Right lobe of liver (tissue), 6 donors: ENCODE data around the gene ADRM1. TPM values are rescaled to one million over a fixed set of nuclear protein-coding genes. Genes with fewer than 3 reads are reported as not detected.

Experiments used
- ATAC-seq, 4 donors: fragments of 200-7000 bp; cut with Tn5 transposase; one replicate each; pipeline ENCODE4 v1.9.1; 2020; ENCODE audit warnings: mild to moderate bottlenecking in 4 of 4, moderate library complexity in 4 of 4
- DNase-seq, 3 donors: peaks; one replicate each; pipeline ENCODE4 v3.0.0-alpha.2; 2020
- H3K27ac ChIP-seq, 3 donors: fragments of 200-600 bp; one replicate each; pipeline ENCODE4 v1.8.0; 2022
- H3K27me3 ChIP-seq, 2 donors: fragments of 200-600 bp; one replicate each; pipeline ENCODE4 v1.8.0; 2022
- H3K36me3 ChIP-seq, 4 donors: fragments of 200-600 bp; sonication (generic) in 1 of 4; one replicate each; pipeline versions ENCODE4 v1.5.1 to v1.8.0; 2017 to 2022; ENCODE audit warnings: control low read depth in 1 of 4
- H3K4me1 ChIP-seq, 4 donors: fragments of 200-600 bp; sonication (generic) in 1 of 4; one replicate each; pipeline versions ENCODE4 v1.5.1 to v1.8.0; 2017 to 2022; ENCODE audit warnings: control low read depth in 1 of 4
- H3K4me3 ChIP-seq, 3 donors: fragments of 200-600 bp; one replicate each; pipeline ENCODE4 v1.8.0; 2022
- H3K9me3 ChIP-seq, 4 donors: fragments of 200-600 bp; sonication (generic) in 1 of 4; one replicate each; pipeline versions ENCODE4 v1.5.1 to v1.8.0; 2017 to 2022; ENCODE audit warnings: control low read depth in 1 of 4
- POLR2A ChIP-seq: fragments of 450-650 bp; IDR thresholded peaks from one replicate; pipeline ENCODE4 v1.6.1; 2017; ENCODE audit warnings: antibody characterized with exemption, mild to moderate bottlenecking
- WGBS: methylation state at CpG from one replicate; pipeline ENCODE4 v1.1.6; 2018; ENCODE audit warnings: low coverage, low lambda C conversion rate; ENCODE audit not compliant: insufficient coverage; ENCODE audit errors: missing lambda C conversion rate; 5-methylcytosine and 5-hydroxymethylcytosine counted together
- intact Hi-C, 2 donors: fragments of 100-400 bp; cut with DNase I; formaldehyde crosslinking; loops; one replicate each; pipeline versions ENCODE4 v1.11.2 to v1.14.1; 2022
- total RNA-seq, 6 experiments: library from RNA; depleted of rRNA in 2 of 6; stranded (reverse); fragments of >200 nt in 2 of 6; fragmentation: NEBNext Ultra II Directional in 3 of 6; extraction: Animal tissue kit (Norgen Biotek cat#: 25700) in 3 of 6; gene quantifications; one replicate each; pipeline versions ENCODE4 v1.1.0 to v1.2.4, GENCODE V29; 2016 to 2023
- TF ChIP-seq, protein P1 (sequence below), 4 donors: fragments of 200-600 bp in 3 of 4; fragments of 450-650 bp in 1 of 4; IDR thresholded peaks; one replicate each; pipeline versions ENCODE4 v1.5.1 to v1.8.0; 2016 to 2022; ENCODE audit warnings: antibody characterized with exemption in 4 of 4, mild to moderate bottlenecking in 2 of 4
- donor health status: DM: no; HTN: yes; CAD: no.
- donor health status: DM: no; HTN: no; CAD: no.
- donor health status: DM: no; HTN: no; CAD: no.
- donor health status: DM: no; HTN: yes; CAD: no.
- donor health status: DM: no; HTN: yes; CAD: no.

Gene ADRM1
- total RNA-seq, 6 experiments from 2014 or later = 49.5 to 139 (median 55.7) TPM

DNA sequence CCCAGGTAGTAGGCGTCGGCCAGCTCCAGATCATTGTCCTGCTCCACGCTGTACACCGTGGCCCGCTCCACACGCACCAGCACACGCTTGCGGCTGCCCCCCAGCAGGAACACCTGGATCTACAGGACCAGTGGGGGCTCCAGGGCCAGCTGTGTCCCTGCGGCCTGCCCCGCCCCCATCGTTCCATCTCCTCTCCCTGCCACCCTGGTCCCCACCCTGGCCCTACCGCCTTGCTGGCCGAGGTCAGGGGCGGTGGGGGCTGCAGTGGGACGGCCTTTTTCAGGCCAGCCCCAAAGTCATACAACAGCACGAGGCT lies 9.8 kb downstream of the ADRM1 start:
- 80% methylated on average over 2 of the region's 16 CpGs for WGBS
- Histone ChIP-seq H3K9me3 (no peaks in the 10 kb centered on the region), H3K36me3 (peaks cover 0 to 33% (median 6%) of the 10 kb centered on the region in 4 donors), H3K27ac (no peak overlapping the region), H3K4me3 (no peak overlapping the region), H3K4me1 (no peaks in the 10 kb centered on the region), H3K27me3 (no peaks in the 10 kb centered on the region)
- intact Hi-C loops = no loop called here
- no peak for DNase-seq
- TF ChIP-seq POLR2A = no peak
- TF ChIP-seq, protein P1, sequence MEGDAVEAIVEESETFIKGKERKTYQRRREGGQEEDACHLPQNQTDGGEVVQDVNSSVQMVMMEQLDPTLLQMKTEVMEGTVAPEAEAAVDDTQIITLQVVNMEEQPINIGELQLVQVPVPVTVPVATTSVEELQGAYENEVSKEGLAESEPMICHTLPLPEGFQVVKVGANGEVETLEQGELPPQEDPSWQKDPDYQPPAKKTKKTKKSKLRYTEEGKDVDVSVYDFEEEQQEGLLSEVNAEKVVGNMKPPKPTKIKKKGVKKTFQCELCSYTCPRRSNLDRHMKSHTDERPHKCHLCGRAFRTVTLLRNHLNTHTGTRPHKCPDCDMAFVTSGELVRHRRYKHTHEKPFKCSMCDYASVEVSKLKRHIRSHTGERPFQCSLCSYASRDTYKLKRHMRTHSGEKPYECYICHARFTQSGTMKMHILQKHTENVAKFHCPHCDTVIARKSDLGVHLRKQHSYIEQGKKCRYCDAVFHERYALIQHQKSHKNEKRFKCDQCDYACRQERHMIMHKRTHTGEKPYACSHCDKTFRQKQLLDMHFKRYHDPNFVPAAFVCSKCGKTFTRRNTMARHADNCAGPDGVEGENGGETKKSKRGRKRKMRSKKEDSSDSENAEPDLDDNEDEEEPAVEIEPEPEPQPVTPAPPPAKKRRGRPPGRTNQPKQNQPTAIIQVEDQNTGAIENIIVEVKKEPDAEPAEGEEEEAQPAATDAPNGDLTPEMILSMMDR (IDR thresholded peaks at IDR 0.05) = no peak
- ATAC-seq = no peak

DNA sequence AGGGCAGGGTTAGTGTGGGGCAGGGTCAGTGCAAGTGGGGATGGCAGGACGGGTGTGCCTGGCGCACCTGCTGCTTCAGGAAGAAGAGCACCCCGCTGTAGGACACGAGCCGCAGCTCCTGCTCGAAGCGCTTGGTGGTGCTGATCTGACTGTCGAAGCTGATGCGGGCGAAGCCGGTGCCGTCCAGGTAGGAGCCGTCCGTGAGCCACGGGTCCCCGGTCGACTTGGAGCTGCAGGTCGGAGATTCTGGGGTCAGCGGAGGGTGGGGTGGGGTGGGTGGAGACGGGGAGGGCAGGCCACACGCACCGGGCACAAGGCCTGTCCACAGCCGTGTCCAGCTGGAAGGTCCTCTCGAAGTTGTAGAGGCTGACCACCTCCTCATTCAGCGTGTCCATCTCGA lies 10.2 kb downstream of the ADRM1 start:
- ATAC-seq (no peak), DNase-seq (no peak)
- no peaks in the 10 kb centered on the region for H3K4me1 ChIP-seq
- no peaks in the 10 kb centered on the region for H3K27me3 ChIP-seq
- H3K36me3 ChIP-seq = peaks cover 0 to 29% (median 4%) of the 10 kb centered on the region in 4 donors
- H3K9me3 ChIP-seq = no peaks in the 10 kb centered on the region
- intact Hi-C loops = no loop called here
- 95% methylated on average over 4 of the region's 26 CpGs for WGBS
- no peak overlapping the region for H3K4me3 ChIP-seq
- TF ChIP-seq, protein P1 (IDR thresholded peaks at IDR 0.05) = no peak
- TF ChIP-seq POLR2A = no peak
- H3K27ac ChIP-seq = no peak overlapping the region

DNA sequence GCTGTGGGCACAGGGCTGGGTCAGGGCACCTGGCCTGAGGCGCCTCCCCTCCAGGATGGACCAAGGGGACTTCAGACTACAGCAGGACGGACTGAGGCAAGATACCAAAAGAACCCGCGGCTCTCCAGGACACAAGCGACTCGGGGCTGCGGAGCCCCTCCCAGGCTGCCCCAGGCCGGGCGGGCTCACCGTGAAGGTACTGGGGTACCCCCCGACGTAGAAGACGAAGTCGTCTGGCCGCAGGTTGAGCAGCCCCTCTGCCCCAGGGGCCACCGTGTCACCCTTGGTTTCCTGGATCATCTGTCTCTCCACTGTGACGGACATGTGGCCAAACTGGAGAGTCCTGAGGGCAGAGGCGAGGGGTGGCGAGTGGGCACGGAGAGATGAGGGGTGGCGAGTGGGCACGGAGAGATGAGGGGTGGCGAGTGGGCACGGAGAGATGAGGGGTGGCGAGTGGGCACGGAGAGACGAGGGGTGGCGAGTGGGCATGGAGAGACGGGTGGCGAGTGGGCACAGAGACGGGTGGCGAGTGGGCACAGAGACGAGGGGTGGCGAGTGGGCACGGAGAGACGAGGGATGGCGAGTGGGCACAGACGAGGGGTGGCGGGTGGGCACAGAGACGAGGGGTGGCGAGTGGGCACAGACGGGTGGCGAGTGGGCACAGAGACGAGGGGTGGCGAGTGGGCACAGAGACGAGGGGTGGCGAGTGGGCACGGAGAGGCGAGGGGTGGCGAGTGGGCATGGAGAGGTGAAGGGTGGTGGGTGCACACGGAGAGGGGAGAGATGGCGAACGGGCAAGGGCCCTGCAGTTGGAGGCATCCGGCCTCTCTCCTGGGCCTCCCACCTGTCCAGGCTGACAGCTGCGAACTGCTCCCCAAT lies 10.9 kb downstream of the ADRM1 start:
- Histone ChIP-seq H3K27ac (no peak overlapping the region), H3K27me3 (no peaks in the 10 kb centered on the region), H3K4me3 (no peak overlapping the region), H3K36me3 (peaks cover 0 to 23% (median under 1%) of the 10 kb centered on the region in 4 donors), H3K4me1 (no peaks in the 10 kb centered on the region), H3K9me3 (no peaks in the 10 kb centered on the region)
- no peak for ATAC-seq
- intact Hi-C loops = no loop called here
- 90% methylated on average over 40 of the region's 55 CpGs for WGBS
- TF ChIP-seq, protein P1 (IDR thresholded peaks at IDR 0.05) = no peak
- TF ChIP-seq POLR2A = no peak
- no peak for DNase-seq

DNA sequence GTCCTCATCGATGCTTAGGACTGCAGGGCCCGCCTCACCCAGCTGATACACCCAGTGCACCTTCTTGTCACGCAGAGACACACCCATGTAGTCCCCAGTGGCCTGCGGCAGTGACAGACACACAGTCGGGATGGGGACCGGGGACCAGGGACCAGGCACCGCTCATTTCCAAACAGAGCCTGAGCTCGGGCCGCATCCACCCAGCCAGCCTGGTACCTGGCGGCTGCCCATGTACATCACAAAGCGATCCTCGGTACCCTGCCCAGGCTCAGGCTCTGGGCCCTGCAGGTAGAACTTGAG lies 11.5 kb downstream of the ADRM1 start:
- Histone ChIP-seq H3K4me3 (no peak overlapping the region), H3K9me3 (no peaks in the 10 kb centered on the region), H3K4me1 (no peaks in the 10 kb centered on the region), H3K27me3 (no peaks in the 10 kb centered on the region), H3K27ac (no peak overlapping the region), H3K36me3 (peaks cover 0 to 18% (median under 1%) of the 10 kb centered on the region in 4 donors)
- 100% methylated on average over 1 of the region's 12 CpGs for WGBS
- DNase-seq (no peak), ATAC-seq (no peak)
- TF ChIP-seq, protein P1 (IDR thresholded peaks at IDR 0.05) = no peak
- TF ChIP-seq POLR2A = no peak
- intact Hi-C loops = no loop called here
